CD14-positive monocyte (primary cell): ENCODE measurements around the gene PDE11A. TPM values are rescaled to one million over a fixed set of nuclear protein-coding genes. Genes with fewer than 3 reads are reported as not detected.

Experiments
- DNase-seq, 3 donors: peaks; one replicate each; pipeline ENCODE4 v3.0.0-alpha.2; 2011 to 2022
- H2AFZ ChIP-seq: 2 replicates; pipeline ENCODE4 v1.6.0; 2012; ENCODE audit warnings: mild to moderate bottlenecking, low read depth, low read length, inconsistent platforms; ENCODE audit not compliant: insufficient read depth, poor library complexity, severe bottlenecking
- H3K27ac ChIP-seq, 2 donors: 1 replicate in 1 of 2; 2 replicates in 1 of 2; pipeline ENCODE4 v1.5.1; 2012 to 2013; ENCODE audit warnings: low read length in 2 of 2, control low read depth in 1 of 2, inconsistent platforms in 1 of 2, low read depth in 1 of 2, mild to moderate bottlenecking in 1 of 2
- H3K27me3 ChIP-seq, 2 donors: one replicate each; pipeline versions ENCODE4 v1.6.0 to v1.6.1; 2011 to 2013; ENCODE audit warnings: low read length in 2 of 2; ENCODE audit not compliant: control insufficient read depth in 2 of 2, insufficient read depth in 2 of 2
- H3K36me3 ChIP-seq, 2 donors: replicated peaks in 1 of 2; 1 replicate in 1 of 2; 2 replicates in 1 of 2; pipeline versions ENCODE4 v1.5.1 to v1.6.1; 2012 to 2013; ENCODE audit warnings: low read length in 2 of 2, control low read depth in 1 of 2, inconsistent platforms in 1 of 2, mild to moderate bottlenecking in 1 of 2; ENCODE audit not compliant: insufficient read depth in 2 of 2, control insufficient read depth in 1 of 2
- H3K4me1 ChIP-seq, 2 donors: 1 replicate in 1 of 2; 2 replicates in 1 of 2; pipeline versions ENCODE4 v1.5.1 to v1.6.1; 2012 to 2013; ENCODE audit warnings: low read length in 2 of 2, control low read depth in 1 of 2, inconsistent platforms in 1 of 2, mild to moderate bottlenecking in 1 of 2, moderate library complexity in 1 of 2; ENCODE audit not compliant: insufficient read depth in 2 of 2, control insufficient read depth in 1 of 2
- H3K4me2 ChIP-seq: replicated peaks from 2 replicates; pipeline ENCODE3; 2012; ENCODE audit warnings: low read length, moderate library complexity, mild to moderate bottlenecking; ENCODE audit not compliant: poor library complexity, severe bottlenecking; ENCODE audit errors: extremely low read depth
- H3K4me3 ChIP-seq, 3 experiments: fragments of 200-600 bp in 1 of 3; sonication (generic) in 1 of 3; replicated peaks in 1 of 3; 1 replicate in 2 of 3; 2 replicates in 1 of 3; pipeline ENCODE4 v1.5.1; 2011 to 2013; ENCODE audit warnings: low read length in 3 of 3, mild to moderate bottlenecking in 3 of 3, control low read depth in 2 of 3, low read depth in 2 of 3, inconsistent platforms in 1 of 3, moderate library complexity in 1 of 3
- H3K79me2 ChIP-seq: 2 replicates; pipeline ENCODE4 v1.6.0; 2012; ENCODE audit warnings: mild to moderate bottlenecking, control low read depth, inconsistent platforms, low read length, moderate library complexity; ENCODE audit not compliant: insufficient read depth
- H3K9ac ChIP-seq: 2 replicates; pipeline ENCODE4 v1.6.0; 2017; ENCODE audit warnings: low read length, mild to moderate bottlenecking; ENCODE audit not compliant: insufficient read depth, poor library complexity, severe bottlenecking
- H3K9me3 ChIP-seq, 2 donors: replicated peaks in 1 of 2; 1 replicate in 1 of 2; 2 replicates in 1 of 2; pipeline versions ENCODE4 v1.5.1 to v1.6.1; 2012 to 2013; ENCODE audit warnings: low read length in 2 of 2, control low read depth in 1 of 2; ENCODE audit not compliant: control insufficient read depth in 1 of 2, insufficient read depth in 1 of 2
- H4K20me1 ChIP-seq: 2 replicates; pipeline ENCODE4 v1.6.0; 2012; ENCODE audit warnings: mild to moderate bottlenecking, low read length, control low read depth, moderate library complexity; ENCODE audit not compliant: insufficient read depth
- H3K27ac Mint-ChIP-seq, 7 donors: one replicate each; pipeline ENCODE4 v1.8.0; 2020; ENCODE audit warnings: mild to moderate bottlenecking in 7 of 7, mixed read lengths in 7 of 7, moderate library complexity in 6 of 7, inconsistent platforms in 2 of 7
- H3K27me3 Mint-ChIP-seq, 3 donors: one replicate each; pipeline ENCODE4 v1.8.0; 2021 to 2022; ENCODE audit warnings: low read depth in 3 of 3, mild to moderate bottlenecking in 3 of 3, mixed read lengths in 3 of 3, moderate library complexity in 3 of 3, inconsistent platforms in 1 of 3
- H3K36me3 Mint-ChIP-seq, 2 donors: one replicate each; pipeline ENCODE4 v1.8.0; 2020; ENCODE audit warnings: mixed read lengths in 2 of 2, inconsistent platforms in 1 of 2, mild to moderate bottlenecking in 1 of 2
- H3K4me1 Mint-ChIP-seq: one replicate; pipeline ENCODE4 v1.8.0; 2020; ENCODE audit warnings: mild to moderate bottlenecking, mixed read lengths
- H3K4me3 Mint-ChIP-seq, 2 donors: one replicate each; pipeline ENCODE4 v1.8.0; 2020; ENCODE audit warnings: mild to moderate bottlenecking in 2 of 2, mixed read lengths in 2 of 2, moderate library complexity in 1 of 2
- H3K9me3 Mint-ChIP-seq, 7 donors: one replicate each; pipeline ENCODE4 v1.8.0; 2020 to 2022; ENCODE audit warnings: mixed read lengths in 7 of 7, mild to moderate bottlenecking in 6 of 7, moderate library complexity in 6 of 7, inconsistent platforms in 2 of 7
- WGBS: methylation state at CpG from one replicate; pipeline ENCODE4 v1.1.5; 2013; ENCODE audit warnings: missing lambda C conversion rate; ENCODE audit not compliant: insufficient coverage; 5-methylcytosine and 5-hydroxymethylcytosine counted together
- intact Hi-C, 2 donors: fragments of 100-400 bp; cut with micrococcal nuclease; formaldehyde crosslinking; loops; one replicate each; pipeline versions ENCODE4 v1.15.0 to v1.15.1; 2023
- polyA minus RNA-seq: library from RNA; depleted of rRNA, polyadenylated mRNA; stranded (reverse); fragments of >200 nt; gene quantifications from 2 replicates; pipeline ENCODE4 v1.2.3, GENCODE V29; 2012
- polyA plus RNA-seq, 3 donors: library from polyadenylated mRNA; depleted of rRNA in 1 of 3; unstranded in 2 of 3; stranded (reverse) in 1 of 3; fragments of 300-500 nt in 2 of 3; fragments of >200 nt in 1 of 3; fragmentation: Illumina TruSeq in 2 of 3; gene quantifications; 1 replicate in 2 of 3; 2 replicates in 1 of 3; pipeline ENCODE4 v1.2.3, GENCODE V29; 2012 to 2021
- total RNA-seq, 12 experiments: library from RNA in 1 of 12; stranded (reverse) in 1 of 12; fragments of 120-200 nt in 1 of 12; gene quantifications; one replicate each; pipeline ENCODE4 v1.2.4 and lab custom pipeline; 2013 to 2026; ENCODE audit warnings: mixed read lengths in 6 of 12, inconsistent platforms in 1 of 12
- TF ChIP-seq, protein P1 (sequence below): fragments of 200-600 bp; IDR thresholded peaks from one replicate; pipeline ENCODE4 v1.8.0; 2022; ENCODE audit warnings: antibody characterized with exemption, mild to moderate bottlenecking

PDE11A gene
- 0.02 TPM for total RNA-seq (2013)
- polyA plus RNA-seq (not detected), polyA minus RNA-seq (0.16 TPM in 1 of 2 replicates, not detected in the other), total RNA-seq (lab: John Stamatoyannopoulos, UW) (0 to 5.6 (median 0.08) reads per million in 11 experiments)

DNA sequence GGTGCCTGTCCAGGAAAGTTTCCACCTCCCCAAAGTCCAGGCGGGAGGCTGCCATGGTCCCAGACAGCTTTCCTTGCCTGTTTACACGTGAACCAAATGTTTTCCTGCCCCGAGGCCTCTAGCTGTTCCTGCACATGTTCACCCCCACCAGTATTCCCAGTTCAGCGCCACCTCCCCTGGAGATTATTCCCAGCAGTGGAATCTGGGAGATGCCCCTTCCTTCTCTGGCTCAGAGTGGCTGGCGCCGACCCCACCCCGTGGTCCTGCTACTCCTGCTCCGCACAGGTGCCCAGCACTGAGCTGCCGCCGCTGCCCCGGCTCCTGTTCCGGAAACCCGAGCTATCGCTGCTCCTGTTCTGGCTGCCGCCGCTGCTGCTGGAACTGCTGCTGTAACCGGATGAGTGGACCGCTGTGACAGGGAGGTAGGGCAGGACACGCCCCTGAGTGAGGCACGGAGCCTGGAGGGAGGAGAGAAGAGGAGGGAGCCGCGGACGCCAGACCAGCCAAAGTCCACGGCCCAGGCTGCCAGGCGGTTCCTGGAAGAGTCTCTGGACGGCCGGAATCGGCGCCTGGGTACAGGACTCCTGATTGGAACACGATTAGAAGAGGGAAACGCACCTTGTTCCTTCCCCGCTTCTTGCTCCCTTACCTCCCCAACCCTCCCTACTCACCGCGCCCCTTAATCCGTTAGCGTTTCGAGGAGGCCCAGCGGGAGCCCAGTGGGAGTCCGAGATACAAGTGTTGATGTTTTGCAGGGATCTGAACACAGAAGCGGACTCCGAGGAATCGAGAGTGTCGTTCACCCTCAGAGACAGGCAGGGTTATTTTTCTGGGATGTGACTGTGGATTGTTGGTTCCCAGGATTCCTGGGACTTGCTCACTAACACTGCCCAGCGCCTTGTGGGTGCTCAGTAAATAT lies at the start of gene PDE11A:
Gene PDE11A (minus strand): TSS at position 395 of the 919 bp plus-strand sequence. CDS start 340 bp downstream, at position 55.
- no peaks in the 10 kb centered on the region for H4K20me1 ChIP-seq
- no peaks in the 10 kb centered on the region for H3K9me3 ChIP-seq
- no peaks in the 10 kb centered on the region for H3K36me3 Mint-ChIP-seq
- H3K4me2 ChIP-seq: peak within 1 kb of the TSS; percentile 61
- H3K9me3 Mint-ChIP-seq: peaks cover 0 to 5% (median 0%) of the 10 kb centered on the region in 7 donors
- H3K9ac ChIP-seq: peak within 1 kb of the TSS; percentile 45
- peaks cover 7 to 18% of the 10 kb centered on the region in 2 donors for H3K27me3 ChIP-seq
- peak within 1 kb of the TSS; percentile 77 for H2AFZ ChIP-seq
- H3K4me3 Mint-ChIP-seq: peak within 1 kb of the TSS; percentile 68 to 90
- DNase-seq: peak; percentile 0 to 23 (median 14)
- H3K36me3 ChIP-seq: no peaks in the 10 kb centered on the region
- peak within 1 kb of the TSS in 1 of 7 donors; percentile 54 for H3K27ac Mint-ChIP-seq
- H3K27me3 Mint-ChIP-seq: peaks cover 19 to 31% (median 29%) of the 10 kb centered on the region in 3 donors
- H3K79me2 ChIP-seq: no peaks in the 10 kb centered on the region
- WGBS: 5% methylated on average over 35 of the region's 44 CpGs
- intact Hi-C loops: no loop called here
- no peak within 1 kb of the TSS for H3K27ac ChIP-seq
- H3K4me1 Mint-ChIP-seq: peaks cover 27% of the 10 kb centered on the region
- TF ChIP-seq, protein P1, sequence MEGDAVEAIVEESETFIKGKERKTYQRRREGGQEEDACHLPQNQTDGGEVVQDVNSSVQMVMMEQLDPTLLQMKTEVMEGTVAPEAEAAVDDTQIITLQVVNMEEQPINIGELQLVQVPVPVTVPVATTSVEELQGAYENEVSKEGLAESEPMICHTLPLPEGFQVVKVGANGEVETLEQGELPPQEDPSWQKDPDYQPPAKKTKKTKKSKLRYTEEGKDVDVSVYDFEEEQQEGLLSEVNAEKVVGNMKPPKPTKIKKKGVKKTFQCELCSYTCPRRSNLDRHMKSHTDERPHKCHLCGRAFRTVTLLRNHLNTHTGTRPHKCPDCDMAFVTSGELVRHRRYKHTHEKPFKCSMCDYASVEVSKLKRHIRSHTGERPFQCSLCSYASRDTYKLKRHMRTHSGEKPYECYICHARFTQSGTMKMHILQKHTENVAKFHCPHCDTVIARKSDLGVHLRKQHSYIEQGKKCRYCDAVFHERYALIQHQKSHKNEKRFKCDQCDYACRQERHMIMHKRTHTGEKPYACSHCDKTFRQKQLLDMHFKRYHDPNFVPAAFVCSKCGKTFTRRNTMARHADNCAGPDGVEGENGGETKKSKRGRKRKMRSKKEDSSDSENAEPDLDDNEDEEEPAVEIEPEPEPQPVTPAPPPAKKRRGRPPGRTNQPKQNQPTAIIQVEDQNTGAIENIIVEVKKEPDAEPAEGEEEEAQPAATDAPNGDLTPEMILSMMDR: no peak
- peaks cover 14 to 17% of the 10 kb centered on the region in 2 donors for H3K4me1 ChIP-seq
- H3K4me3 ChIP-seq: peak within 1 kb of the TSS in 2 of 3 experiments; percentile 26 to 60

DNA sequence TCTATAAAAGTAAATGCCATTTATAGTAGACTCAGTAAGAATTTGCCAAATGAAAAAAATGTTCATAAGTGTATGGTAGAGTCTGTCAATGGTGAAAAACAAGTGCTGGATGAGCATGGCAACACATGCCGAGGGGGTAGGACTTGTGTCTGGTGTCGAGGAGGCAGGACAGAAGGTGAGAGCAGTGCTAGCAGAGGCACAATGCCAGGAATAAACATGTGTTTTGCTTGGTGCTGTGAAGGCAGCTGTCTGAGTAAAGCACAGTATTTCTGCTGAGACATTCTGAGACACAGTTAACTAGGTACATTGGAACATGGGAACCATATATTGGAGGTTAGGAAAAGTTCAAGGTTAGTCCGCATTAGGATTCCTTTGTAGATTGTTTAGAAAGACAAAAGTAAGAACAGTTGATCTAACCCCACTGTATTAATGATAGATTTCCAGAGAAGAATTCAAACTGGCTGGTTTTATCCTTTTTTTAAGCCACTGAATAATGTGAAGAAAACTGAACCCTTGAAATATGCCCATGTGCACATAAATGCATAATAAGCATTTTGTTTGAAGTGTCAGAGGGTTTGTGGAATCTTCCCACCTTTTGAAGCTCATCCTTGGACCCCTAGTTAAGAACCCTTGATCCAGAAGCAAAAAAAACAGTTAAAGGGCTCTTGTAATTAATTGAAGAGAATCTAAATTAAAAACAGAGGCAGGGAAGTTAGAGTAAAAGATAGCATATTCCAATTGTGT lies 46.8 kb upstream of the PDE11A start:
- no peaks in the 10 kb centered on the region for H3K9me3 ChIP-seq
- no peak overlapping the region for H3K9ac ChIP-seq
- H3K9me3 Mint-ChIP-seq: no peaks in the 10 kb centered on the region
- no peaks in the 10 kb centered on the region for H3K4me1 ChIP-seq
- intact Hi-C loops: no loop called here
- no peak overlapping the region for H3K4me3 ChIP-seq
- no peaks in the 10 kb centered on the region for H3K27me3 Mint-ChIP-seq
- TF ChIP-seq, protein P1: no peak
- peak overlapping the region in 1 of 7 donors; percentile 27 for H3K27ac Mint-ChIP-seq
- peaks cover 58 to 81% of the 10 kb centered on the region in 2 donors for H3K36me3 ChIP-seq
- 100% methylated on average over 2 of the region's 3 CpGs for WGBS
- H3K4me3 Mint-ChIP-seq: no peak overlapping the region
- no peak overlapping the region for H3K27ac ChIP-seq
- no peaks in the 10 kb centered on the region for H3K27me3 ChIP-seq
- H3K36me3 Mint-ChIP-seq: peaks cover 59 to 66% of the 10 kb centered on the region in 2 donors
- H3K4me1 Mint-ChIP-seq: peaks cover 9% of the 10 kb centered on the region
- DNase-seq: no peak
- H2AFZ ChIP-seq: no peak overlapping the region
- H3K79me2 ChIP-seq: no peaks in the 10 kb centered on the region
- H3K4me2 ChIP-seq: no peak overlapping the region
- no peaks in the 10 kb centered on the region for H4K20me1 ChIP-seq
